Muscle layer of duodenum (tissue), 2 donors: ENCODE data around the gene CACNB2.

Experiments used
- H3K27ac ChIP-seq: one replicate; pipeline ENCODE4 v1.7.0; 2013; ENCODE audit warnings: mild to moderate bottlenecking, low read length
- H3K27me3 ChIP-seq: one replicate; pipeline ENCODE4 v1.7.0; 2013; ENCODE audit warnings: low read depth, mild to moderate bottlenecking, control low read depth, low read length
- H3K36me3 ChIP-seq, 2 donors: one replicate each; pipeline ENCODE4 v1.7.0; 2013; ENCODE audit warnings: low read length in 2 of 2, control low read depth in 1 of 2, mild to moderate bottlenecking in 1 of 2; ENCODE audit not compliant: insufficient read depth in 2 of 2, control insufficient read depth in 1 of 2
- H3K4me1 ChIP-seq, 2 donors: one replicate each; pipeline ENCODE4 v1.7.0; 2013; ENCODE audit warnings: low read length in 2 of 2, mild to moderate bottlenecking in 2 of 2, control low read depth in 1 of 2, moderate library complexity in 1 of 2; ENCODE audit not compliant: insufficient read depth in 2 of 2, control insufficient read depth in 1 of 2
- H3K4me3 ChIP-seq, 2 donors: one replicate each; pipeline ENCODE4 v1.7.0; 2013; ENCODE audit warnings: low read length in 2 of 2, low read depth in 1 of 2, mild to moderate bottlenecking in 1 of 2
- H3K9me3 ChIP-seq, 2 donors: one replicate each; pipeline ENCODE4 v1.7.0; 2013; ENCODE audit warnings: low read length in 2 of 2, control low read depth in 1 of 2, mild to moderate bottlenecking in 1 of 2; ENCODE audit not compliant: control insufficient read depth in 1 of 2
- donor health status: healthy.

CACNB2 gene

DNA sequence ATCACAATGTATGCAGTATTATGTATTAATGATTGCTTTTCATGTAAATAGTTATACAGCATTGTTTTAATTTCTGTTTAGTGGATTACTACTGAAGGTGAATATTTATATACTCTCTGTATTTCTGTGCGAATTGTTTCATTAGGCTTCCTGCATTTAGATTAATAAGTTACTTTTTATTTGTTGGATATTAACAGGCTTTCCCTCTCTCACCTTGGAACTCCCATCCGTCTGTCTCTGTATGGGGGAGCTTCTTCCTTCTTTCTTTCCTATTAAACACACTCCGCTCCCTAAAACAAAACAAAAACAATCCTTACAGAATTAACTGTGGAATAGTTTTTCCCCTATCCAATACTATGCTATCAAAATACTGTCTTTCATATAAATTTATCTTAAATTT is 205.1 kb downstream of the CACNB2 start:
- H3K9me3 ChIP-seq = no peaks in the 10 kb centered on the region
- H3K4me1 ChIP-seq = peaks cover 0 to 3% of the 10 kb centered on the region in 2 donors
- no peak overlapping the region for H3K27ac ChIP-seq
- no peak overlapping the region for H3K4me3 ChIP-seq
- H3K27me3 ChIP-seq = no peaks in the 10 kb centered on the region
- no peaks in the 10 kb centered on the region for H3K36me3 ChIP-seq

DNA sequence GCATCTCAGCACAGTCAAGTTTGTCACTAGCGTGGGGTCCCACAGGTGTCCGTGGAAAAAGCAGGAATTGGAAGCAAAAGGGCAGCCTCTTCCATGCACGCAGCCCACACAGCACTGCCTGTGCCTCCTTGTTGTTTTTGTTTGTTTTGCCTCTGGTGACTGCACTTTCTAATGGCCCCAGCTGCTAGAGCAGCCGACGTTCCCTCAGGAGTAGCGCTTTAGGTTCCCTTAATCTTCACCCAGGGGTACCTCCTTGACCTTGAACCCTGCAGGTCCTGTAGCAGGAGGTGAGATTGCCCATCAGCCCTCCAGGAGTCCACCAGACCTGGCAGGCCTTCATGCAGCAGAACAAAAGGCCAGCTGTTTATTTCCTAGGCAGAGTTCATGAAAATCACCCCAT is 210.1 kb downstream of the CACNB2 start:
- H3K27ac ChIP-seq = no peak overlapping the region
- H3K9me3 ChIP-seq = no peaks in the 10 kb centered on the region
- H3K36me3 ChIP-seq = no peaks in the 10 kb centered on the region
- no peaks in the 10 kb centered on the region for H3K27me3 ChIP-seq
- H3K4me1 ChIP-seq = no peaks in the 10 kb centered on the region
- H3K4me3 ChIP-seq = no peak overlapping the region

DNA sequence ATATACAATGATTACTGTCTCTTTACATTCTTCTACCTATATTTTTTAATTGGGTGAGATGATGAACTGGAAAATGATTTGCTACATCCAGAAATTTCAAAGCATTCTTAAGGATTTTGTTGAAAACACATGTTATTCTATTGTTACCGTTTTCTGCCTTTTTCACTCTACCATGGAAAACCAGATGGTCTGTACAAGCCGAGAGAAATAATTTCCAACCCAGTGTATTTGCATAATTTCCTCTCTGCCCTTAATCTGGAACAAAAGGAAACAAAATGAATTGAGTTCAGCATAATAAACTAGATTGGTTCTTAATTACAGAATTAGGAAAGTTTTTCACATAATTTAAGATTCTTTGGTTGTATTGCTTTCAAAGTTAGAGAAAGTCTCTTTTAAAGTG is 211.2 kb downstream of the CACNB2 start:
- no peaks in the 10 kb centered on the region for H3K9me3 ChIP-seq
- H3K27ac ChIP-seq = no peak overlapping the region
- H3K4me1 ChIP-seq = no peaks in the 10 kb centered on the region
- no peaks in the 10 kb centered on the region for H3K27me3 ChIP-seq
- H3K36me3 ChIP-seq = no peaks in the 10 kb centered on the region
- no peak overlapping the region for H3K4me3 ChIP-seq

- H3K27ac ChIP-seq = no peak overlapping the region
- no peaks in the 10 kb centered on the region for H3K27me3 ChIP-seq
- H3K36me3 ChIP-seq = no peaks in the 10 kb centered on the region
- no peaks in the 10 kb centered on the region for H3K9me3 ChIP-seq
- H3K4me1 ChIP-seq = no peaks in the 10 kb centered on the region
- no peak overlapping the region for H3K4me3 ChIP-seq
These were observed 212.0 kb downstream of the CACNB2 start for GRCh38 chr10:18352175-18352574.

- no peaks in the 10 kb centered on the region for H3K4me1 ChIP-seq
- H3K4me3 ChIP-seq = no peak overlapping the region
- no peak overlapping the region for H3K27ac ChIP-seq
- no peaks in the 10 kb centered on the region for H3K27me3 ChIP-seq
- no peaks in the 10 kb centered on the region for H3K9me3 ChIP-seq
- no peaks in the 10 kb centered on the region for H3K36me3 ChIP-seq
These were observed 219.6 kb downstream of the CACNB2 start for GRCh38 chr10:18359812-18360211.

- H3K4me1 ChIP-seq = no peaks in the 10 kb centered on the region
- no peak overlapping the region for H3K27ac ChIP-seq
- no peaks in the 10 kb centered on the region for H3K9me3 ChIP-seq
- H3K36me3 ChIP-seq = no peaks in the 10 kb centered on the region
- no peak overlapping the region for H3K4me3 ChIP-seq
- no peaks in the 10 kb centered on the region for H3K27me3 ChIP-seq
These were observed 222.7 kb downstream of the CACNB2 start for GRCh38 chr10:18362892-18363291.

DNA sequence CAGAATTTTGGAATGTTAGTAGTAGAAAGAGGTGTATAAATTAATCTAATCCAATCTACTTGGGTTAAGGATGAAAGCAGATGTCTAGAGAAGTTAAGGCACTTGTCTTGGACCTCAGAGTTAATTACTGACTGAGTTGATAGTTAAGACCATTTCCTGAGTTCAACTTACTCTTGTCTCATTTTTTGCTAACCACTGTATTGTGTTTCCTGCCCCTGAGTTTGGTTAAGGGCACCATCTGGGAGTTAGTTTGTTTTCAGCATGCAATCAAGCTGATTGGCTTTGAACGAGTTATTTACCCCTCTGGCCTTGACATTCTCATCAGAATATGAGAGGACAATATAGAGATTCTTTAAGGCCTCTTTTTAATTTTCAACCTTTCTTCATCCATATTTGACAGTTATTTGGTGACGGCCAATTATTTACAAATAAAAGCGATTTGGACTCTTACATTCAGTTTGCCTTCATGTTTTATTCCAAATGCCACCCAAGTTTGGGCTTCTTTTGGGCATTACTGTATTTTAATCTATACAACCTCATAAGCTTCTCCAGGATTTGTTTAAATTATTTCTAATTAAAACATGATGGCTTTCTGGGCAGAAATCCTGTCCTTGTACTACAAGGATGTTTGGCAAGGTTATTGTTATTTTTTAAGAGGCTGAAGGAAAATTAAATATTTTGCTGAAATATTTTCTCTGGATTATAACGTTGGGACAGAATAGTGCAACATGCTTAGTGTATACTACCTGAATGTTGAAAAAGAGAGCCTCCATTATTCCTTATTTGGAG is 225.0 kb downstream of the CACNB2 start:
- Histone ChIP-seq H3K36me3 (no peaks in the 10 kb centered on the region), H3K4me3 (no peak overlapping the region), H3K9me3 (no peaks in the 10 kb centered on the region), H3K4me1 (peaks cover 0 to 6% of the 10 kb centered on the region in 2 donors), H3K27me3 (no peaks in the 10 kb centered on the region), H3K27ac (no peak overlapping the region)

DNA sequence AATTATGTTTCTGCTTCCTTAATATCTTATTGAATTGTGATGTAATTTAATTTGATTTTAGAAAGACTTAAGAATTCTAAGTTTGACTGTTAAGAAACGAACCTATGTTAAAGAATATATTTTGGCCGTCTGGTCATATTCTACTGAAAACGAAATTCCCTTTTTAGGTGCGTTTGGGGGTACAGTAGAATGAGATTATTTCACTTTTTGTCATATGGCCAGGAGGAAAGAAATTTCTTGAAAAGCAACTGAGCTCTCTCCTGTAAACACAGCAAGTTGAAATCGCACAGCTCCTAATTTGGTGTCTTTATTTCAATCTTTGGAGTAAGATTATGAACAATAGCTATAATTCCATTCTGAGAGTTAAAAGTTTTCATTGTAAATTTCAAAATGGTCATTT is 227.6 kb downstream of the CACNB2 start:
- Histone ChIP-seq H3K4me1 (peaks cover 0 to 6% of the 10 kb centered on the region in 2 donors), H3K36me3 (no peaks in the 10 kb centered on the region), H3K4me3 (no peak overlapping the region), H3K9me3 (no peaks in the 10 kb centered on the region), H3K27me3 (no peaks in the 10 kb centered on the region), H3K27ac (no peak overlapping the region)

DNA sequence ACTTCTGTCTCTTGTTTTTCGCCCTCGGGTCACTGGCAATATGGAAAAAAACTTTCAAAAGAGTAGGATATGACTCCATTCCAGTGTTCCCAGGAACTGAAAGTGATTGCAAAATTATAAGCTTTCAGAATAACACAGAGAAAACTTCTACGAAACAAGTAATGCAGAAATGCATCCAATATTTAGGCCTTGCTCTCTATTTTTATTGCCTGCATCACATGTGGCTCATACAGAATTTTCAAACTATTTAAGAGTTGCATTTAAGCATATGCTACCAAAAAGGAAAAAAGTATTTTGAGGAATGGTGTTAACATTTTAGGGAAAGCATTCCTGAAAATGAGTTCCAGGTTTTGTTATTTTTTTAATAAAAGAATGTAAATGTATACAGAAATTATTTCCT is 228.0 kb downstream of the CACNB2 start:
- peaks cover 0 to 6% of the 10 kb centered on the region in 2 donors for H3K4me1 ChIP-seq
- no peaks in the 10 kb centered on the region for H3K9me3 ChIP-seq
- no peak overlapping the region for H3K27ac ChIP-seq
- no peak overlapping the region for H3K4me3 ChIP-seq
- no peaks in the 10 kb centered on the region for H3K36me3 ChIP-seq
- no peaks in the 10 kb centered on the region for H3K27me3 ChIP-seq

- H3K27ac ChIP-seq = no peak overlapping the region
- H3K27me3 ChIP-seq = no peaks in the 10 kb centered on the region
- peaks cover 0 to 6% of the 10 kb centered on the region in 2 donors for H3K4me1 ChIP-seq
- no peaks in the 10 kb centered on the region for H3K9me3 ChIP-seq
- H3K4me3 ChIP-seq = no peak overlapping the region
- H3K36me3 ChIP-seq = no peaks in the 10 kb centered on the region
These were observed 228.5 kb downstream of the CACNB2 start for GRCh38 chr10:18368682-18369081.

DNA sequence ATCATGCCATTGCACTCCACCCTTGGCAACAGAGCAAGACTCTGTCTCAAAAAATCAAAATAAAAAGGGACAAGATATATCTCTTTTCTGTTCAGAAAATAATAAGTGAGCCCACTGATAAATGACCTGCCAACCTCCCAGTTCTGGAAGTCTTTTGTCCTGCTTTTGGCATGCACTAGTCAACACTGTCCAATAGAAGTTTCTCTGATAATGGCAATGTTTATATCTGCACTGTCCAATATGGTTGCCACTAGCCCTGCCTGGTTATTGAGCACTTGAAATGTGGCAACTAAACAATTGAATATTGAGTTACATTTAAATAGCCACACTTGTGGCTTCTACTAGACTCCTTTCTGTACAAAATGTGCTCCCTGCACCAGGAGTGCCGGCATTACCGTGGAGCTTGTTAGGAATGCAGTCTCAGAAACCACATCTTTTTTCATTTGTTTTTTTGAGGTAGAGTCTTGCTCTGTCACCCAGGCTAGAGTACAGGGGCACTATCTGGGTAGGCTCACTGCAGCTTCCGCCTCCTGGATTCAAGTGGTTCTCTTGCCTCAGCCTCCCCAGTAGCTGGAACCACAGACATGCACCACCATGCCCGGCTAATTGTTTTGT is 229.7 kb downstream of the CACNB2 start:
- Histone ChIP-seq H3K4me3 (no peak overlapping the region), H3K36me3 (no peaks in the 10 kb centered on the region), H3K27me3 (no peaks in the 10 kb centered on the region), H3K4me1 (peaks cover 0 to 6% of the 10 kb centered on the region in 2 donors), H3K9me3 (no peaks in the 10 kb centered on the region), H3K27ac (no peak overlapping the region)

- H3K9me3 ChIP-seq = no peaks in the 10 kb centered on the region
- H3K4me3 ChIP-seq = no peak overlapping the region
- H3K27me3 ChIP-seq = no peaks in the 10 kb centered on the region
- no peak overlapping the region for H3K27ac ChIP-seq
- no peaks in the 10 kb centered on the region for H3K4me1 ChIP-seq
- no peaks in the 10 kb centered on the region for H3K36me3 ChIP-seq
These were observed 236.4 kb downstream of the CACNB2 start for GRCh38 chr10:18376650-18377049.
